ENCODE data around the gene VTCN1.
"Not testable (repeated sequence)": the region's sequence is repeated elsewhere in the genome, so short reads cannot be mapped to it uniquely, and the experiment has no call there.

VTCN1 gene

GRCh38 chr1:117166076-117166475 is 44.7 kb downstream of the VTCN1 start:
- DNase-seq (ENCODE audit: low read depth): peak; percentile 91

GRCh38 chr1:117164209-117164608 is 46.5 kb downstream of the VTCN1 start:
- DNase-seq (ENCODE audit: low read depth): no peak

- peak; percentile 15 for DNase-seq (ENCODE audit: low read depth)
Observed at GRCh38 chr1:117162816-117163215, 47.9 kb downstream of the VTCN1 start.

- no peak for DNase-seq (ENCODE audit: low read depth)
Observed at GRCh38 chr1:117161887-117162286, 48.8 kb downstream of the VTCN1 start.

- not testable (repeated sequence) for DNase-seq (ENCODE audit: low read depth)
Observed at GRCh38 chr1:117151305-117151704, 59.4 kb downstream of the VTCN1 start.

GRCh38 chr1:117150316-117150715 is 60.4 kb downstream of the VTCN1 start:
- peak; percentile 30 for DNase-seq (ENCODE audit: low read depth)

- peak; percentile 85 for DNase-seq (ENCODE audit: low read depth)
Observed at GRCh38 chr1:117147856-117148588, 62.7 kb downstream of the VTCN1 start.

GRCh38 chr1:117147341-117147831 is 63.3 kb downstream of the VTCN1 start:
- peak; percentile 8 for DNase-seq (ENCODE audit: low read depth)

GRCh38 chr1:117146575-117147340 is 64.0 kb downstream of the VTCN1 start:
- peak; percentile 97 for DNase-seq (ENCODE audit: low read depth)

- no peak for DNase-seq (ENCODE audit: low read depth)
Observed at GRCh38 chr1:117146072-117146471, 64.7 kb downstream of the VTCN1 start.

- DNase-seq (ENCODE audit: low read depth): no peak
Observed at GRCh38 chr1:117143871-117144270, 66.9 kb downstream of the VTCN1 start.

- peak; percentile 30 for DNase-seq (ENCODE audit: low read depth)
Observed at GRCh38 chr1:117143172-117143571, 67.6 kb downstream of the VTCN1 start.

- DNase-seq (ENCODE audit: low read depth): peak; percentile 77
Observed at GRCh38 chr1:117142200-117142599, 68.5 kb downstream of the VTCN1 start.

GRCh38 chr1:117138561-117138960 is 72.2 kb downstream of the VTCN1 start:
- no peak for DNase-seq (ENCODE audit: low read depth)

GRCh38 chr1:117138106-117138505 is 72.6 kb downstream of the VTCN1 start:
- no peak for DNase-seq (ENCODE audit: low read depth)

GRCh38 chr1:117137281-117137855 is 73.4 kb downstream of the VTCN1 start:
- no peak for DNase-seq (ENCODE audit: low read depth)

- no peak for DNase-seq (ENCODE audit: low read depth)
Observed at GRCh38 chr1:117136749-117137148, 74.0 kb downstream of the VTCN1 start.

GRCh38 chr1:117135329-117135728 is 75.4 kb downstream of the VTCN1 start:
- DNase-seq (ENCODE audit: low read depth): no peak

- no peak for DNase-seq (ENCODE audit: low read depth)
Observed at GRCh38 chr1:117130526-117130925, 80.2 kb downstream of the VTCN1 start.

- peak; percentile 70 for DNase-seq (ENCODE audit: low read depth)
Observed at GRCh38 chr1:117128323-117129079, 82.2 kb downstream of the VTCN1 start.

- no peak for DNase-seq (ENCODE audit: low read depth)
Observed at GRCh38 chr1:117127795-117128194, 82.9 kb downstream of the VTCN1 start.

GRCh38 chr1:117124661-117125060 is 86.1 kb downstream of the VTCN1 start:
- no peak for DNase-seq (ENCODE audit: low read depth)

Measured in ELR (cell line).